ENCODE results near the gene NOS1AP.
A peak's percentile ranks its signal among the peaks of the same experiment; 100 is the strongest.

The NOS1AP gene

GRCh38 chr1:162321809-162322422, 252.4 kb downstream of the NOS1AP start:
- no peak for DNase-seq (ENCODE audit: low read depth)
- no peak for TF ChIP-seq CTCF (IDR thresholded peaks at IDR 0.05; ENCODE audit: low read depth, low read length, missing control alignments)
- in situ Hi-C loops (cut with HindIII; ENCODE audit: low sequenced_read_pairs) = no loop called here
- H3K4me3 ChIP-seq (ENCODE audit: low read depth, low read length) = no peak overlapping the region

- in situ Hi-C loops (cut with HindIII; ENCODE audit: low sequenced_read_pairs) = no loop called here
- no peak for DNase-seq (ENCODE audit: low read depth)
- TF ChIP-seq CTCF (IDR thresholded peaks at IDR 0.05; ENCODE audit: low read depth, low read length, missing control alignments) = no peak
- H3K4me3 ChIP-seq (ENCODE audit: low read depth, low read length) = no peak overlapping the region
These were observed 253.5 kb downstream of the NOS1AP start for GRCh38 chr1:162323023-162323422.

- no peak overlapping the region for H3K4me3 ChIP-seq (ENCODE audit: low read depth, low read length)
- in situ Hi-C loops (cut with HindIII; ENCODE audit: low sequenced_read_pairs) = no loop called here
- DNase-seq (ENCODE audit: low read depth) = peak; percentile 43
- no peak for TF ChIP-seq CTCF (IDR thresholded peaks at IDR 0.05; ENCODE audit: low read depth, low read length, missing control alignments)
These were observed 254.9 kb downstream of the NOS1AP start for GRCh38 chr1:162324396-162324795.

GRCh38 chr1:162326559-162326958, 257.1 kb downstream of the NOS1AP start:
- no peak overlapping the region for H3K4me3 ChIP-seq (ENCODE audit: low read depth, low read length)
- DNase-seq (ENCODE audit: low read depth) = no peak
- in situ Hi-C loops (cut with HindIII; ENCODE audit: low sequenced_read_pairs) = no loop called here
- TF ChIP-seq CTCF (IDR thresholded peaks at IDR 0.05; ENCODE audit: low read depth, low read length, missing control alignments) = no peak

GRCh38 chr1:162327144-162327787, 257.8 kb downstream of the NOS1AP start:
- DNase-seq (ENCODE audit: low read depth) = no peak
- TF ChIP-seq CTCF (IDR thresholded peaks at IDR 0.05; ENCODE audit: low read depth, low read length, missing control alignments) = no peak
- H3K4me3 ChIP-seq (ENCODE audit: low read depth, low read length) = no peak overlapping the region
- in situ Hi-C loops (cut with HindIII; ENCODE audit: low sequenced_read_pairs) = no loop called here

- TF ChIP-seq CTCF (IDR thresholded peaks at IDR 0.05; ENCODE audit: low read depth, low read length, missing control alignments) = no peak
- in situ Hi-C loops (cut with HindIII; ENCODE audit: low sequenced_read_pairs) = no loop called here
- no peak for DNase-seq (ENCODE audit: low read depth)
These were observed 258.3 kb downstream of the NOS1AP start for GRCh38 chr1:162327788-162328165.

More at GRCh38 chr1:162327788-162328165, 258.3 kb downstream of the NOS1AP start:
- H3K4me3 ChIP-seq (ENCODE audit: low read depth, low read length) = no peak overlapping the region

Data from astrocyte of the cerebellum (primary cell).